KMS-11 (cell line): ENCODE data around the gene NUDT14.

Experiments
- H2AFZ ChIP-seq: fragments of 200-600 bp; sonication (generic); 2 replicates; pipeline ENCODE4 v1.6.1; 2016; ENCODE audit warnings: antibody characterized with exemption, mixed run types, low read depth
- H3K27ac ChIP-seq: fragments of 200-600 bp; sonication (generic); 2 replicates; pipeline ENCODE4 v1.6.1; 2016; ENCODE audit warnings: mild to moderate bottlenecking, mixed run types
- H3K27me3 ChIP-seq: fragments of 200-600 bp; sonication (generic); 2 replicates; pipeline ENCODE4 v1.6.1; 2017; ENCODE audit warnings: mild to moderate bottlenecking, low read depth, mixed run types, moderate library complexity; ENCODE audit not compliant: insufficient read depth
- H3K36me3 ChIP-seq: fragments of 200-600 bp; sonication (generic); 2 replicates; pipeline ENCODE4 v1.6.1; 2017; ENCODE audit warnings: mild to moderate bottlenecking, mixed run types; ENCODE audit not compliant: insufficient read depth
- H3K4me1 ChIP-seq: fragments of 200-600 bp; sonication (generic); 2 replicates; pipeline ENCODE4 v1.6.1; 2016; ENCODE audit warnings: mild to moderate bottlenecking, low read depth, mixed run types; ENCODE audit not compliant: poor library complexity, severe bottlenecking
- H3K4me2 ChIP-seq: fragments of 200-600 bp; sonication (generic); 2 replicates; pipeline ENCODE4 v1.7.0; 2016; ENCODE audit warnings: mild to moderate bottlenecking, mixed run types
- H3K4me3 ChIP-seq: fragments of 200-600 bp; sonication (generic); IDR thresholded peaks from 2 replicates; pipeline ENCODE4 v1.6.1; 2017; ENCODE audit warnings: low read depth, low read length, mixed read lengths; ENCODE audit not compliant: insufficient read depth
- H3K79me2 ChIP-seq: fragments of 200-600 bp; sonication (generic); 2 replicates; pipeline ENCODE4 v1.6.1; 2016; ENCODE audit warnings: low read depth, mixed run types; ENCODE audit not compliant: insufficient read depth
- H3K9ac ChIP-seq: fragments of 200-600 bp; sonication (generic); 2 replicates; pipeline ENCODE4 v1.6.1; 2016; ENCODE audit warnings: mild to moderate bottlenecking, mixed run types
- H4K20me1 ChIP-seq: fragments of 200-600 bp; sonication (generic); 2 replicates; pipeline ENCODE4 v1.6.1; 2016; ENCODE audit warnings: mild to moderate bottlenecking, mixed run types; ENCODE audit not compliant: insufficient read depth
- CTCF ChIP-seq: fragments of 200-600 bp; sonication (generic); conservative IDR thresholded peaks from 2 replicates; pipeline ENCODE4 v1.6.1; 2017; ENCODE audit warnings: low read depth, mild to moderate bottlenecking, antibody characterized with exemption, low read length, moderate library complexity, mixed read lengths

The NUDT14 gene

GRCh38 chr14:105196265-105196960 lies 15.3 kb upstream of the NUDT14 start:
- no peaks in the 10 kb centered on the region for H3K36me3 ChIP-seq
- peaks cover 25% of the 10 kb centered on the region for H3K27me3 ChIP-seq
- H3K4me1 ChIP-seq, result peaks cover 4% of the 10 kb centered on the region
- no peak overlapping the region for H3K27ac ChIP-seq
- no peaks in the 10 kb centered on the region for H3K79me2 ChIP-seq
- no peak overlapping the region for H3K4me3 ChIP-seq
- no peak overlapping the region for H3K9ac ChIP-seq
- no peaks in the 10 kb centered on the region for H4K20me1 ChIP-seq
- H2AFZ ChIP-seq, result no peak overlapping the region
- TF ChIP-seq CTCF, result no peak
- no peak overlapping the region for H3K4me2 ChIP-seq

GRCh38 chr14:105195522-105196264 lies 14.6 kb upstream of the NUDT14 start:
- no peak for TF ChIP-seq CTCF
- Histone ChIP-seq H3K4me1 (peaks cover 4% of the 10 kb centered on the region), H3K27ac (no peak overlapping the region), H2AFZ (no peak overlapping the region), H3K36me3 (no peaks in the 10 kb centered on the region), H3K27me3 (peaks cover 25% of the 10 kb centered on the region), H4K20me1 (no peaks in the 10 kb centered on the region), H3K79me2 (no peaks in the 10 kb centered on the region), H3K9ac (no peak overlapping the region), H3K4me3 (no peak overlapping the region), H3K4me2 (no peak overlapping the region)

GRCh38 chr14:105195051-105195450 lies 13.9 kb upstream of the NUDT14 start:
- no peak overlapping the region for H3K9ac ChIP-seq
- H3K4me2 ChIP-seq, result no peak overlapping the region
- no peak overlapping the region for H2AFZ ChIP-seq
- H4K20me1 ChIP-seq, result no peaks in the 10 kb centered on the region
- H3K27ac ChIP-seq, result no peak overlapping the region
- TF ChIP-seq CTCF, result no peak
- H3K4me1 ChIP-seq, result peaks cover 4% of the 10 kb centered on the region
- H3K79me2 ChIP-seq, result no peaks in the 10 kb centered on the region
- H3K36me3 ChIP-seq, result no peaks in the 10 kb centered on the region
- H3K4me3 ChIP-seq, result no peak overlapping the region
- H3K27me3 ChIP-seq, result peaks cover 25% of the 10 kb centered on the region

- H3K4me2 ChIP-seq, result no peak overlapping the region
- H3K4me3 ChIP-seq, result no peak overlapping the region
- no peak for TF ChIP-seq CTCF
- no peaks in the 10 kb centered on the region for H4K20me1 ChIP-seq
- H3K27me3 ChIP-seq, result peaks cover 25% of the 10 kb centered on the region
- H3K9ac ChIP-seq, result no peak overlapping the region
- H3K27ac ChIP-seq, result no peak overlapping the region
- no peaks in the 10 kb centered on the region for H3K79me2 ChIP-seq
- no peaks in the 10 kb centered on the region for H3K36me3 ChIP-seq
- H3K4me1 ChIP-seq, result peaks cover 4% of the 10 kb centered on the region
- no peak overlapping the region for H2AFZ ChIP-seq
These were observed 13.0 kb upstream of the NUDT14 start for GRCh38 chr14:105193916-105194782.
